ENCODE data around the gene CRYBG1.

The CRYBG1 gene

GRCh38 chr6:106591111-106591825 is 230.8 kb downstream of the CRYBG1 start:
- no peak for TF ChIP-seq CTCF (conservative IDR thresholded peaks at IDR 0.05; ENCODE audit: low read depth)
- POLR2A ChIA-PET (ENCODE audit: low non-redundant PET): no interaction called here
- H3K27ac ChIP-seq: no peak overlapping the region
- DNase-seq (ENCODE audit: low spot score): no peak
- CTCF ChIA-PET: interaction anchor here (0.6 kb wide), 1 partner anchor 79 kb away, joined by 3 read pairs; no protein-coding TSS in a partner anchor

GRCh38 chr6:106599440-106599839 is 238.9 kb downstream of the CRYBG1 start:
- CTCF ChIA-PET: no interaction called here
- no peak overlapping the region for H3K27ac ChIP-seq
- TF ChIP-seq CTCF (conservative IDR thresholded peaks at IDR 0.05; ENCODE audit: low read depth): no peak
- POLR2A ChIA-PET (ENCODE audit: low non-redundant PET): no interaction called here
- DNase-seq (ENCODE audit: low spot score): no peak

- POLR2A ChIA-PET (ENCODE audit: low non-redundant PET): no interaction called here
- DNase-seq (ENCODE audit: low spot score): no peak
- H3K27ac ChIP-seq: no peak overlapping the region
- TF ChIP-seq CTCF (conservative IDR thresholded peaks at IDR 0.05; ENCODE audit: low read depth): no peak
- CTCF ChIA-PET: no interaction called here
These were observed 239.8 kb downstream of the CRYBG1 start for GRCh38 chr6:106600329-106600728.

- peak; percentile 41 for DNase-seq (ENCODE audit: low spot score)
- CTCF ChIA-PET: interaction anchor here (0.6 to 3.3 kb wide), 5 partner anchors 70 to 371 kb away, joined by 3 to 22 read pairs (median 3); no protein-coding TSS in a partner anchor
- POLR2A ChIA-PET (ENCODE audit: low non-redundant PET): no interaction called here
- no peak overlapping the region for H3K27ac ChIP-seq
- peak; percentile 42 for TF ChIP-seq CTCF (conservative IDR thresholded peaks at IDR 0.05; ENCODE audit: low read depth)
These were observed 247.7 kb downstream of the CRYBG1 start for GRCh38 chr6:106608080-106608668.

GRCh38 chr6:106609699-106610098 is 249.2 kb downstream of the CRYBG1 start:
- peak; percentile 43 for TF ChIP-seq CTCF (conservative IDR thresholded peaks at IDR 0.05; ENCODE audit: low read depth)
- DNase-seq (ENCODE audit: low spot score): no peak
- POLR2A ChIA-PET (ENCODE audit: low non-redundant PET): no interaction called here
- CTCF ChIA-PET: interaction anchor here (0.6 to 3.3 kb wide), 9 partner anchors 24 to 370 kb away, joined by 3 to 22 read pairs (median 3); no protein-coding TSS in a partner anchor
- no peak overlapping the region for H3K27ac ChIP-seq

- TF ChIP-seq CTCF (conservative IDR thresholded peaks at IDR 0.05; ENCODE audit: low read depth): no peak
- no peak overlapping the region for H3K27ac ChIP-seq
- ChIA-PET CTCF (interaction anchor here (0.8 to 3.3 kb wide), 2 partner anchors 368 to 1282 kb away, joined by 3 to 22 read pairs; no protein-coding TSS in a partner anchor), POLR2A (ENCODE audit: low non-redundant PET) (no interaction called here)
- DNase-seq (ENCODE audit: low spot score): no peak
These were observed 250.5 kb downstream of the CRYBG1 start for GRCh38 chr6:106611030-106611429.

All from RWPE1 (cell line).